ENCODE measurements around the gene DNAH2. TPM values are rescaled to one million over a fixed set of nuclear protein-coding genes. Genes with fewer than 3 reads are reported as not detected.

DNAH2 gene, protein sequence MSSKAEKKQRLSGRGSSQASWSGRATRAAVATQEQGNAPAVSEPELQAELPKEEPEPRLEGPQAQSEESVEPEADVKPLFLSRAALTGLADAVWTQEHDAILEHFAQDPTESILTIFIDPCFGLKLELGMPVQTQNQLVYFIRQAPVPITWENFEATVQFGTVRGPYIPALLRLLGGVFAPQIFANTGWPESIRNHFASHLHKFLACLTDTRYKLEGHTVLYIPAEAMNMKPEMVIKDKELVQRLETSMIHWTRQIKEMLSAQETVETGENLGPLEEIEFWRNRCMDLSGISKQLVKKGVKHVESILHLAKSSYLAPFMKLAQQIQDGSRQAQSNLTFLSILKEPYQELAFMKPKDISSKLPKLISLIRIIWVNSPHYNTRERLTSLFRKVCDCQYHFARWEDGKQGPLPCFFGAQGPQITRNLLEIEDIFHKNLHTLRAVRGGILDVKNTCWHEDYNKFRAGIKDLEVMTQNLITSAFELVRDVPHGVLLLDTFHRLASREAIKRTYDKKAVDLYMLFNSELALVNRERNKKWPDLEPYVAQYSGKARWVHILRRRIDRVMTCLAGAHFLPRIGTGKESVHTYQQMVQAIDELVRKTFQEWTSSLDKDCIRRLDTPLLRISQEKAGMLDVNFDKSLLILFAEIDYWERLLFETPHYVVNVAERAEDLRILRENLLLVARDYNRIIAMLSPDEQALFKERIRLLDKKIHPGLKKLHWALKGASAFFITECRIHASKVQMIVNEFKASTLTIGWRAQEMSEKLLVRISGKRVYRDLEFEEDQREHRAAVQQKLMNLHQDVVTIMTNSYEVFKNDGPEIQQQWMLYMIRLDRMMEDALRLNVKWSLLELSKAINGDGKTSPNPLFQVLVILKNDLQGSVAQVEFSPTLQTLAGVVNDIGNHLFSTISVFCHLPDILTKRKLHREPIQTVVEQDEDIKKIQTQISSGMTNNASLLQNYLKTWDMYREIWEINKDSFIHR (N-terminal part only)
- not detected in 2 replicates for total RNA-seq (2014; rRNA removed)
- polyA plus RNA-seq (2012), result not detected

DNA sequence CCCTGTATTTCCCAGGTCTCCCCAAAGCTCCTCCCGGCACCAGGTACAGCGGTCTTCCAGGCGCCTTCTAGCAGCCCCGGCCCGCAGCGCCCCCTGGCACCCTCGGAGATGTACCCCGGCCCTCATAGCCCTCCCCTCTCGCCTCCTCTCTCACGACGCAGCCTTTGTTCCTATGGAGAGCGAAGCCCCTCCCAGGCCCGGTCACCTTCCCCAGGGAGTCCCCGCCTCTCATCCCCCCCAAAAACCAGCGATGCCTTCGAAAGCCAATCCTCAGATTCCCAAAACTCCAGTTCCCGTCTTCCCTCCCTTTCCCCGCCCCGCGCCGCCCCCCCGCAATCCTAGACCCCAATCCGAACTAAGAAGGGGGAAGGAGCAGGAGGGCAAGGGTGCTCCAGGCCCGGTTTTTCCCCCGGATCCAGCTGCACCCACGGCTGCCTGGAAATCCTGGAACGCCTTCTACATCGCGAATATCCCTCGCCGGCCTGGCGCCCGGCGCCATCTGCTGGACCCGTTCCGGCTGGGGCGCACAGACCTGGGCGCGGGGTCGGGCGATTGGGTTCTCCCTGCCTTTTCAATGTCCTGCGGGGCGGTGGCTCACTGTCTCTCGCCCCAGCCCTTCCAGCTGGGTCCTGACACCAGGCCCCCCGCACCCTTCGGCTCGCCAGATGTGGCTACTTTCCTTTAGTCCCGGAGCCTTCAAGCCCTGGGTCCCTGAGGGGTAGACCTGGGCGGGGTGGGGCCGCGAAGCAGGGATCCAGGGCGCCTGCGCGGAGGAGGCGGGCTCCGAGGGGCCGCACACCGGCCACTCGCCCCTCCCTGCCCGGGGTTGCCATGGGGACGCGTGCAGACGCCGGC is at the start of gene DNAH2:
TSS of gene DNAH2 (plus strand) at position 844 of the 855 bp plus-strand sequence. CDS start 1,991 bp downstream, outside the sequence.
- DNase-seq (ENCODE audit: low read depth), result peak; percentile 91

GRCh38 chr17:7668482-7668881 is 49.1 kb upstream of the DNAH2 start:
- no peak for DNase-seq (ENCODE audit: low read depth)

GRCh38 chr17:7673239-7673638 is 44.3 kb upstream of the DNAH2 start:
- DNase-seq (ENCODE audit: low read depth), result peak; percentile 23

DNA sequence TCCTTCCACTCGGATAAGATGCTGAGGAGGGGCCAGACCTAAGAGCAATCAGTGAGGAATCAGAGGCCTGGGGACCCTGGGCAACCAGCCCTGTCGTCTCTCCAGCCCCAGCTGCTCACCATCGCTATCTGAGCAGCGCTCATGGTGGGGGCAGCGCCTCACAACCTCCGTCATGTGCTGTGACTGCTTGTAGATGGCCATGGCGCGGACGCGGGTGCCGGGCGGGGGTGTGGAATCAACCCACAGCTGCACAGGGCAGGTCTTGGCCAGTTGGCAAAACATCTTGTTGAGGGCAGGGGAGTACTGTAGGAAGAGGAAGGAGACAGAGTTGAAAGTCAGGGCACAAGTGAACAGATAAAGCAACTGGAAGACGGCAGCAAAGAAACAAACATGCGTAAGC is 42.6 kb upstream of the DNAH2 start:
- no peak for DNase-seq (ENCODE audit: low read depth)

- DNase-seq (ENCODE audit: low read depth), result no peak
Measured at GRCh38 chr17:7676533-7676932, 41.0 kb upstream of the DNAH2 start.

- DNase-seq (ENCODE audit: low read depth), result no peak
Measured at GRCh38 chr17:7677388-7678067, 40.0 kb upstream of the DNAH2 start.

GRCh38 chr17:7684851-7685532 is 32.6 kb upstream of the DNAH2 start:
- no peak for DNase-seq (ENCODE audit: low read depth)

DNA sequence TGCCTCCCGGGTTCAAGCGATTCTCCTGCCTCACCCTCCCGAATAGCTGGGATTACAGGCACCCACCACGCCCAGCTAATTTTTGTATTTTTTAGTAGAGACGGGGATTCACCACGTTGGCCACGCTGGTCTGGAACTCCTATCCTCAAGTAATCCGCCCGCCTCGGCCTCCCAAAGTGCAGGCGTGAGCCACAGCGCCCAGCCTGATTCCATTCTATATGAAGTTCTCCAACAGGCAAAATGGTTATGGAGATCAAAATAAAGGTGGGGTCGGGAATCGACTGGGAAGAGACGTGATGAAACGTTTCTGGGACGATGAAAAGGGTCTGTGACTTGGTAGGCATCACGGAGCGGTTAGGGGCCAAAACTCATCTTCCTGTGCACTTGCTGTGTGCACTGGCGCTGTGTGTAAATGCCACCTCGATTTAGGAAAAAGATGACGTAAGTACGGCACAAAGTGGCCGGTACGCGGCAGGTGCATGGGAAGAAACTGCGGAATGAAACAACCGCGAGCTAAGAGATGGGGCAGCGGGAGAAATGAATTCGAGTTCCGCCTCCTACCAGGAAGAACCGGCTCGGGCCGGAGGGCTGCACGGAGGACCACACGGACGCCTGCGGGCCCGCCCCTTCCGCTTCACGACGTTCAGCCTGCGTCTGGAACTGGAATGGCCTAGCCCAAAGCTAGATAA is 31.9 kb upstream of the DNAH2 start:
- peak; percentile 92 for DNase-seq (ENCODE audit: low read depth)

GRCh38 chr17:7686222-7687071 is 31.1 kb upstream of the DNAH2 start:
- DNase-seq (ENCODE audit: low read depth), result peak; percentile 84

DNA sequence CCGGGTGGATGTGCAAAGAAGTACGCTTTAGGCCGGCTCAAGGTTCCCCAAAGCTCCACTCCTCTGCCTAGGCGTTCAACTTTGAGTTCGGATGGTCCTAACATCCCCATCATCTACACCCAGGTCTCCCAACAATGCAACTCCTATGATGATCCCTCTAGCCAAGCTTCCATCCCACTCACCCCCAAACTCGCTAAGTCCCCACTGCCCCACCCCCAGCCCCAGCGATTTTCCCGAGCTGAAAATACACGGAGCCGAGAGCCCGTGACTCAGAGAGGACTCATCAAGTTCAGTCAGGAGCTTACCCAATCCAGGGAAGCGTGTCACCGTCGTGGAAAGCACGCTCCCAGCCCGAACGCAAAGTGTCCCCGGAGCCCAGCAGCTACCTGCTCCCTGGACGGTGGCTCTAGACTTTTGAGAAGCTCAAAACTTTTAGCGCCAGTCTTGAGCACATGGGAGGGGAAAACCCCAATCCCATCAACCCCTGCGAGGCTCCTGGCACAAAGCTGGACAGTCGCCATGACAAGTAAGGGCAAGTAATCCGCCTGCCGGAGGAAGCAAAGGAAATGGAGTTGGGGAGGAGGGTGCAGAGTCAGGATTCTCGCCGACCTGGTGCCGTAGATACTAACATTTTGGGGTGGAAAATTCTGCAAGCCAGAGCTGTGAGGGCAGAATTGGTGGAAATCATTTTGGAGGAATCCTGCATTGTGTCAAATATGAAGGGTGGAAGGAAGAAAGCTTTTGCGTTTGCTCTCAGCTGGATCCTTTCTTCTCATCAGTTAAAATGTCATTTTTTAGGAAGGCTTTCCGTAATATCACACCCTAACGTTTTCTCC is 30.3 kb upstream of the DNAH2 start, which contains the start of gene TP53:
TSS of gene TP53 (minus strand) at position 419 of the 836 bp plus-strand sequence. CDS start 10,896 bp downstream, outside the sequence.
- DNase-seq (ENCODE audit: low read depth), result peak; percentile 91

DNA sequence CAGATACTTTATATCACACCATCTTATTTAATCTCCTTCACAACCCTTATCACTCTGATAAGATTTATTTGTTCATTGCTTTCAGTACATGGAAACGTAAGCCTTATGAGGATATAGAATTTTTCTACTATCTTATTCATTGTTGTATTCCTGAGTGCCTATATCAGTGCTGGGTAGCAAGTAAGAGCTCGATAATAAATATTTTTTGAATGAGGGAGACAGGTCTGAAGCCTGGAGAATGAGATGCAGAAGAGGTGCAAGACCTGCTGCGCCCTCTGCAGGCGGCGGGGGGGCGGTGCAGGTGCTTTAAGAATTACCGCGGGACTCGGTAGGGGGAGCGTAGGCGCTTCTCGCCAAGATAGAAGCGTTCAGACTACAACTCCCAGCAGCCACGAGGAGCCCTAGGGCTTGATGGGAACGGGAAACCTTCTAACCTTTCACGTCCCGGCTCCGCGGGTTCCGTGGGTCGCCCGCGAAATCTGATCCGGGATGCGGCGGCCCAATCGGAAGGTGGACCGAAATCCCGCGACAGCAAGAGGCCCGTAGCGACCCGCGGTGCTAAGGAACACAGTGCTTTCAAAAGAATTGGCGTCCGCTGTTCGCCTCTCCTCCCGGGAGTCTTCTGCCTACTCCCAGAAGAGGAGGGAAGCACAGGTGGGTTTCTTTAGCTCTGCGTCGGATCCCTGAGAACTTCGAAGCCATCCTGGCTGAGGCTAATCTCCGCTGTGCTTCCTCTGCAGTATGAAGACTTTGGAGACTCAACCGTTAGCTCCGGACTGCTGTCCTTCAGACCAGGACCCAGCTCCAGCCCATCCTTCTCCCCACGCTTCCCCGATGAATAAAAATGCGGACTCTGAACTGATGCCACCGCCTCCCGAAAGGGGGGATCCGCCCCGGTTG is 29.4 kb upstream of the DNAH2 start, which contains the start of gene WRAP53:
TSS of gene WRAP53 (plus strand) at position 570 of the 900 bp plus-strand sequence. CDS start at position 742, 172 bp downstream.
- peak; percentile 99 for DNase-seq (ENCODE audit: low read depth)

GRCh38 chr17:7688808-7689316 is 28.7 kb upstream of the DNAH2 start:
- no peak for DNase-seq (ENCODE audit: low read depth)

DNA sequence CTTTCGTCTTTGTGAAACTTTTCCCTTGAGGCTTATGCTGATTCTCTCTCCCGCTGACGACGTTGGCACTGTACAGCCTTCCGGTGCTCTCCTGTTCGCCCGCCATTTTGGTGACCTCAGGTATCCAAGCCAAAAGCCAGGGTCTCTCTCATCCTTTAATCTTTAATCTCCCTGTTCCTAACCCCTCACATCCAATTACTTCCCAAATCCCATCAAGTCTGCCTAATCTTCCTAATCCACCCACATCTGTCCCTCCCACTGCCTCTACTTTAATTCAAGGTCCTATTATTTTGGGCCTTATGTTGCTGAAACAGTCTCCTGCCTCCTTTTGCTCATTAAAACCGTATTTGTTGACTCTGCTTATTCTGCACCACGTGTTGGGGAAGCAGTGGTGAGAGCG is 22.0 kb upstream of the DNAH2 start:
- no peak for DNase-seq (ENCODE audit: low read depth)

- DNase-seq (ENCODE audit: low read depth), result no peak
Measured at GRCh38 chr17:7697828-7698588, 19.5 kb upstream of the DNAH2 start.

- DNase-seq (ENCODE audit: low read depth), result no peak
Measured at GRCh38 chr17:7700510-7700909, 17.0 kb upstream of the DNAH2 start.
